Fibroblast of lung (primary cell): ENCODE measurements around the gene SLC30A7. TPM values are rescaled to one million over a fixed set of nuclear protein-coding genes. Genes with fewer than 3 reads are reported as not detected.

ENCODE experiments used
- DNase-seq, 2 donors: peaks; one replicate each; pipeline versions ENCODE4 v3.0.0 to v3.0.0-alpha.2; 2010; ENCODE audit warnings: low read depth in 2 of 2
- H2AFZ ChIP-seq: 2 replicates; pipeline ENCODE4 v1.5.1; 2012; ENCODE audit warnings: low read length, control low read depth, inconsistent platforms
- H3K27ac ChIP-seq: 2 replicates; pipeline ENCODE4 v1.5.1; 2011; ENCODE audit warnings: low read length, control low read depth; ENCODE audit not compliant: insufficient read depth
- H3K27me3 ChIP-seq: 2 replicates; pipeline ENCODE4 v1.5.1; 2011; ENCODE audit warnings: mild to moderate bottlenecking, low read length; ENCODE audit not compliant: control insufficient read depth, insufficient read depth
- H3K36me3 ChIP-seq: 2 replicates; pipeline ENCODE4 v1.5.1; 2011; ENCODE audit warnings: low read length; ENCODE audit not compliant: control insufficient read depth, insufficient read depth
- H3K4me1 ChIP-seq: 2 replicates; pipeline ENCODE4 v1.5.1; 2011; ENCODE audit warnings: low read length; ENCODE audit not compliant: control insufficient read depth, insufficient read depth; ENCODE audit errors: extremely low read depth
- H3K4me2 ChIP-seq: 2 replicates; pipeline ENCODE4 v1.5.1; 2011; ENCODE audit warnings: low read length, control low read depth; ENCODE audit not compliant: insufficient read depth; ENCODE audit errors: extremely low read depth
- H3K4me3 ChIP-seq, 4 experiments: fragments of 200-600 bp in 1 of 4; sonication (generic) in 1 of 4; replicated peaks in 1 of 4; 2 replicates each; pipeline ENCODE4 v1.5.1; 2011 to 2016; ENCODE audit warnings: low read length in 4 of 4, low read depth in 3 of 4, mild to moderate bottlenecking in 3 of 4, control low read depth in 2 of 4, inconsistent platforms in 1 of 4, mixed read lengths in 1 of 4; ENCODE audit not compliant: insufficient read depth in 1 of 4; ENCODE audit errors: control extremely low read depth in 1 of 4
- H3K79me2 ChIP-seq: 2 replicates; pipeline ENCODE4 v1.5.1; 2012; ENCODE audit warnings: mild to moderate bottlenecking, low read length, inconsistent platforms; ENCODE audit not compliant: control insufficient read depth, insufficient read depth
- H3K9ac ChIP-seq: 2 replicates; pipeline ENCODE4 v1.5.1; 2011; ENCODE audit warnings: mild to moderate bottlenecking, low read length, control low read depth; ENCODE audit not compliant: insufficient read depth
- H3K9me3 ChIP-seq: 2 replicates; pipeline ENCODE4 v1.5.1; 2012; ENCODE audit warnings: low read depth, low read length; ENCODE audit not compliant: control insufficient read depth, insufficient read depth
- H4K20me1 ChIP-seq: 2 replicates; pipeline ENCODE4 v1.5.1; 2011; ENCODE audit warnings: low read length; ENCODE audit not compliant: control insufficient read depth, insufficient read depth; ENCODE audit errors: extremely low read depth
- EZH2 ChIP-seq: IDR thresholded peaks from 2 replicates; pipeline ENCODE4 v1.5.1; 2012; ENCODE audit warnings: low read length, control low read depth, mild to moderate bottlenecking; ENCODE audit errors: missing control alignments
- polyA plus RNA-seq, 2 donors: library from polyadenylated mRNA; depleted of rRNA in 1 of 2; stranded (reverse) in 1 of 2; unstranded in 1 of 2; fragments of >200 nt; gene quantifications; 2 replicates each; pipeline ENCODE4 v1.2.1, GENCODE V29; 2011 to 2012; ENCODE audit warnings: missing spikeins in 1 of 2
- total RNA-seq: library from RNA; depleted of rRNA; stranded (reverse); fragments of >200 nt; gene quantifications from 2 replicates; pipeline ENCODE4 v1.2.1, GENCODE V29; 2014
- TF ChIP-seq, protein P1 (sequence below), 2 donors: IDR thresholded peaks in 1 of 2; conservative IDR thresholded peaks in 1 of 2; 1 replicate in 1 of 2; 2 replicates in 1 of 2; pipeline ENCODE4 v1.5.1; 2011 to 2012; ENCODE audit warnings: low read length in 2 of 2, control low read depth in 1 of 2, inconsistent platforms in 1 of 2, low read depth in 1 of 2, mild to moderate bottlenecking in 1 of 2

The SLC30A7 gene
- total and polyA plus RNA-seq, 2 donors (not counting 1 experiment from before 2014, with no cell fraction given), result 23.1 to 37.4 TPM

- H3K4me1 ChIP-seq, result peaks cover 6% of the 10 kb centered on the region
- H3K36me3 ChIP-seq, result no peaks in the 10 kb centered on the region
- no peaks in the 10 kb centered on the region for H3K9me3 ChIP-seq
- H3K4me2 ChIP-seq, result no peak overlapping the region
- H3K9ac ChIP-seq, result no peak overlapping the region
- no peaks in the 10 kb centered on the region for H4K20me1 ChIP-seq
- no peak overlapping the region for H3K27ac ChIP-seq
- no peaks in the 10 kb centered on the region for H3K27me3 ChIP-seq
- no peak for TF ChIP-seq EZH2
- TF ChIP-seq, protein P1, sequence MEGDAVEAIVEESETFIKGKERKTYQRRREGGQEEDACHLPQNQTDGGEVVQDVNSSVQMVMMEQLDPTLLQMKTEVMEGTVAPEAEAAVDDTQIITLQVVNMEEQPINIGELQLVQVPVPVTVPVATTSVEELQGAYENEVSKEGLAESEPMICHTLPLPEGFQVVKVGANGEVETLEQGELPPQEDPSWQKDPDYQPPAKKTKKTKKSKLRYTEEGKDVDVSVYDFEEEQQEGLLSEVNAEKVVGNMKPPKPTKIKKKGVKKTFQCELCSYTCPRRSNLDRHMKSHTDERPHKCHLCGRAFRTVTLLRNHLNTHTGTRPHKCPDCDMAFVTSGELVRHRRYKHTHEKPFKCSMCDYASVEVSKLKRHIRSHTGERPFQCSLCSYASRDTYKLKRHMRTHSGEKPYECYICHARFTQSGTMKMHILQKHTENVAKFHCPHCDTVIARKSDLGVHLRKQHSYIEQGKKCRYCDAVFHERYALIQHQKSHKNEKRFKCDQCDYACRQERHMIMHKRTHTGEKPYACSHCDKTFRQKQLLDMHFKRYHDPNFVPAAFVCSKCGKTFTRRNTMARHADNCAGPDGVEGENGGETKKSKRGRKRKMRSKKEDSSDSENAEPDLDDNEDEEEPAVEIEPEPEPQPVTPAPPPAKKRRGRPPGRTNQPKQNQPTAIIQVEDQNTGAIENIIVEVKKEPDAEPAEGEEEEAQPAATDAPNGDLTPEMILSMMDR (conservative IDR thresholded peaks at IDR 0.05 in 1 of 2, IDR thresholded peaks at IDR 0.05 in 1 of 2; ENCODE audit: low read depth in 1 of 2, low read length in 2 of 2), result no peak
- H3K4me3 ChIP-seq, result no peak overlapping the region
- no peak for DNase-seq
- H2AFZ ChIP-seq, result no peak overlapping the region
- H3K79me2 ChIP-seq, result peaks cover 18% of the 10 kb centered on the region
Observed at GRCh38 chr1:101027194-101027772, 131.4 kb downstream of the SLC30A7 start.

GRCh38 chr1:101028466-101028865, 132.6 kb downstream of the SLC30A7 start:
- H4K20me1 ChIP-seq, result no peaks in the 10 kb centered on the region
- H3K36me3 ChIP-seq, result no peaks in the 10 kb centered on the region
- no peak overlapping the region for H3K4me2 ChIP-seq
- H3K9ac ChIP-seq, result no peak overlapping the region
- DNase-seq, result no peak
- H3K27ac ChIP-seq, result no peak overlapping the region
- H3K4me1 ChIP-seq, result peaks cover 6% of the 10 kb centered on the region
- no peak overlapping the region for H3K4me3 ChIP-seq
- H2AFZ ChIP-seq, result no peak overlapping the region
- peaks cover 18% of the 10 kb centered on the region for H3K79me2 ChIP-seq
- H3K27me3 ChIP-seq, result no peaks in the 10 kb centered on the region
- TF ChIP-seq, protein P1 (conservative IDR thresholded peaks at IDR 0.05 in 1 of 2, IDR thresholded peaks at IDR 0.05 in 1 of 2; ENCODE audit: low read depth in 1 of 2, low read length in 2 of 2), result no peak
- TF ChIP-seq EZH2, result no peak
- no peaks in the 10 kb centered on the region for H3K9me3 ChIP-seq

DNA sequence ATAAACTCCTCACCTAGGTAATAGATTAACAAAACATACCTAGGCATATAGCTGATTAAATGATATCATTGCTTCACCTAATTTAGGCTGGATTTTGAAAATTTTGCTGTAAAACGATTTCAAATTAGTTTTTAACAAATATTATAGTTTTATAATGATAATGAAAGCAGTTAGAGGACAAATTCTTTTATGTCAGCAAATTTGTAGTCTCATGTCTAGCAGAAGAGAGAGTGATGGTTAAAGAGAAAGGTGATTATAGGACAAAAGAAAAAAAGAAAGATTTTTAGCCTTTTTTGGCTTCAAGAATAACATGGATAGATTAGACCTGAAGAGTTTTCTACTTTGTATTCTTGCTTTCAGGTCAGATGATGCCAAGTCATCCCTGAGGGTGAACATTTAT, 133.3 kb downstream of the SLC30A7 start:
- Histone ChIP-seq H3K9ac (no peak overlapping the region), H2AFZ (no peak overlapping the region), H4K20me1 (no peaks in the 10 kb centered on the region), H3K27ac (no peak overlapping the region), H3K4me3 (no peak overlapping the region), H3K4me2 (no peak overlapping the region), H3K36me3 (no peaks in the 10 kb centered on the region), H3K9me3 (no peaks in the 10 kb centered on the region), H3K4me1 (peaks cover 6% of the 10 kb centered on the region), H3K79me2 (peaks cover 18% of the 10 kb centered on the region), H3K27me3 (no peaks in the 10 kb centered on the region)
- no peak for DNase-seq
- TF ChIP-seq EZH2, result no peak
- TF ChIP-seq, protein P1 (conservative IDR thresholded peaks at IDR 0.05 in 1 of 2, IDR thresholded peaks at IDR 0.05 in 1 of 2; ENCODE audit: low read depth in 1 of 2, low read length in 2 of 2), result no peak
